Thyroid gland (tissue), 4 donors: Measurements from ENCODE around the gene SCN4B. TPM values are rescaled to one million over a fixed set of nuclear protein-coding genes. Genes with fewer than 3 reads are reported as not detected.

ENCODE experiments used
- DNase-seq, 2 donors: peaks; one replicate each; pipeline ENCODE4 v3.0.0-alpha.2; 2019
- H3K27ac ChIP-seq, 3 donors: fragments of 200-600 bp; sonication (generic); 1 replicate in 2 of 3; 2 replicates in 1 of 3; pipeline ENCODE4 v1.5.1; 2016 to 2019; ENCODE audit warnings: mild to moderate bottlenecking in 1 of 3, moderate library complexity in 1 of 3
- H3K27me3 ChIP-seq: fragments of 200-600 bp; sonication (generic); one replicate; pipeline ENCODE4 v1.5.1; 2019
- H3K36me3 ChIP-seq, 2 donors: fragments of 200-600 bp; sonication (generic); one replicate each; pipeline ENCODE4 v1.5.1; 2016 to 2019
- H3K4me1 ChIP-seq, 2 donors: fragments of 200-600 bp; sonication (generic); one replicate each; pipeline ENCODE4 v1.5.1; 2017 to 2019
- H3K4me3 ChIP-seq, 3 donors: fragments of 200-600 bp; sonication (generic); replicated peaks in 1 of 3; 1 replicate in 2 of 3; 2 replicates in 1 of 3; pipeline ENCODE4 v1.5.1; 2016; ENCODE audit warnings: mild to moderate bottlenecking in 1 of 3
- H3K9me3 ChIP-seq: fragments of 200-600 bp; sonication (generic); one replicate; pipeline ENCODE4 v1.5.1; 2017
- POLR2A ChIP-seq, 2 donors: fragments of 450-650 bp; IDR thresholded peaks; one replicate each; pipeline ENCODE4 v1.6.1; 2017; ENCODE audit warnings: antibody characterized with exemption in 2 of 2, mild to moderate bottlenecking in 2 of 2, moderate library complexity in 1 of 2
- WGBS, 2 donors: methylation state at CpG; one replicate each; pipeline ENCODE4 v1.1.5; 2017; 5-methylcytosine and 5-hydroxymethylcytosine counted together
- intact Hi-C: fragments of 100-400 bp; cut with DNase I; formaldehyde crosslinking; loops from one replicate; pipeline ENCODE4 v1.15.1; 2023
- total RNA-seq, 4 donors: library from RNA; depleted of rRNA; stranded (reverse); fragments of >200 nt; gene quantifications; one replicate each; pipeline ENCODE4 v1.2.3, GENCODE V29; 2016
- TF ChIP-seq, protein P1 (sequence below), 6 experiments: fragments of 200-600 bp in 3 of 6; fragments of 450-650 bp in 3 of 6; sonication (generic) in 3 of 6; IDR thresholded peaks; one replicate each; pipeline ENCODE4 v1.5.1; 2016 to 2019; ENCODE audit warnings: antibody characterized with exemption in 6 of 6, mild to moderate bottlenecking in 2 of 6, inconsistent platforms in 1 of 6, moderate library complexity in 1 of 6

The SCN4B gene
- total RNA-seq, 4 donors from 2014 or later, result 5.5 to 15.7 (median 10.5) TPM

DNA sequence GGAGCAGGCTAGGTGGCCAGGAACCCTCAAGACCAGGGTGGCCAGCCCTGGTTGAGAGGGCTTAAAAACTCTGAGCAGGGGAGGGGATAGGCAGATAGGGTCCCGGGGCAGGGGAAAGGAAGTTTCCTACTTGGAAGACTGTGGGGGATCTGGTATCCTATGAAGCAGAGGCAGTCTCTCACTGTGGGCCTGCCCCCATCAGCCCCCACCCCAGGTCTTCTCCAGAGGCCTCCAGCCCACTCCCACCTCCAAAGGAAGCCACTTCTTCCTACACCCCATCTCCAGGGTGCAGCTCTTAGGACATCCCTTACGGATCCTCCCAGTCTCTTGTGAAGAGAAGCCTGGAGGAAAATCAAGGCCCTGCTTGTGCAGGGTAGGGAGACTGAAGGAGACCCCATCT lies 16.3 kb downstream of the SCN4B start:
- TF ChIP-seq, protein P1, sequence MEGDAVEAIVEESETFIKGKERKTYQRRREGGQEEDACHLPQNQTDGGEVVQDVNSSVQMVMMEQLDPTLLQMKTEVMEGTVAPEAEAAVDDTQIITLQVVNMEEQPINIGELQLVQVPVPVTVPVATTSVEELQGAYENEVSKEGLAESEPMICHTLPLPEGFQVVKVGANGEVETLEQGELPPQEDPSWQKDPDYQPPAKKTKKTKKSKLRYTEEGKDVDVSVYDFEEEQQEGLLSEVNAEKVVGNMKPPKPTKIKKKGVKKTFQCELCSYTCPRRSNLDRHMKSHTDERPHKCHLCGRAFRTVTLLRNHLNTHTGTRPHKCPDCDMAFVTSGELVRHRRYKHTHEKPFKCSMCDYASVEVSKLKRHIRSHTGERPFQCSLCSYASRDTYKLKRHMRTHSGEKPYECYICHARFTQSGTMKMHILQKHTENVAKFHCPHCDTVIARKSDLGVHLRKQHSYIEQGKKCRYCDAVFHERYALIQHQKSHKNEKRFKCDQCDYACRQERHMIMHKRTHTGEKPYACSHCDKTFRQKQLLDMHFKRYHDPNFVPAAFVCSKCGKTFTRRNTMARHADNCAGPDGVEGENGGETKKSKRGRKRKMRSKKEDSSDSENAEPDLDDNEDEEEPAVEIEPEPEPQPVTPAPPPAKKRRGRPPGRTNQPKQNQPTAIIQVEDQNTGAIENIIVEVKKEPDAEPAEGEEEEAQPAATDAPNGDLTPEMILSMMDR (IDR thresholded peaks at IDR 0.05), result no peak
- no peak for TF ChIP-seq POLR2A (IDR thresholded peaks at IDR 0.05)
- intact Hi-C loops, result no loop called here

GRCh38 chr11:118135796-118136165 lies 16.8 kb downstream of the SCN4B start:
- Histone ChIP-seq H3K4me1 (no peaks in the 10 kb centered on the region), H3K4me3 (no peak overlapping the region), H3K27me3 (no peaks in the 10 kb centered on the region), H3K36me3 (no peaks in the 10 kb centered on the region), H3K9me3 (no peaks in the 10 kb centered on the region), H3K27ac (no peak overlapping the region)
- intact Hi-C loops, result no loop called here
- WGBS, 2 donors, result 80 to 89% methylated on average over 1 to 5 of the region's 5 CpGs
- TF ChIP-seq POLR2A (IDR thresholded peaks at IDR 0.05), result no peak
- TF ChIP-seq, protein P1 (IDR thresholded peaks at IDR 0.05), result no peak
- no peak for DNase-seq

More for the DNA sequence above, 16.3 kb downstream of the SCN4B start:
- WGBS, 2 donors, result 76 to 93% methylated on average over 2 of the region's 2 CpGs
- Histone ChIP-seq H3K27ac (no peak overlapping the region), H3K4me3 (no peak overlapping the region), H3K27me3 (no peaks in the 10 kb centered on the region), H3K36me3 (no peaks in the 10 kb centered on the region), H3K9me3 (no peaks in the 10 kb centered on the region), H3K4me1 (no peaks in the 10 kb centered on the region)
- no peak for DNase-seq

GRCh38 chr11:118135051-118135795 lies 17.4 kb downstream of the SCN4B start:
- WGBS, 2 donors, result 69 to 77% methylated on average over 6 of the region's 7 CpGs
- H3K9me3 ChIP-seq, result no peaks in the 10 kb centered on the region
- intact Hi-C loops, result no loop called here
- no peak overlapping the region for H3K4me3 ChIP-seq
- H3K4me1 ChIP-seq, result no peaks in the 10 kb centered on the region
- no peaks in the 10 kb centered on the region for H3K27me3 ChIP-seq
- DNase-seq, result no peak
- no peak overlapping the region for H3K27ac ChIP-seq
- TF ChIP-seq POLR2A (IDR thresholded peaks at IDR 0.05), result no peak
- TF ChIP-seq, protein P1 (IDR thresholded peaks at IDR 0.05), result no peak
- H3K36me3 ChIP-seq, result no peaks in the 10 kb centered on the region

DNA sequence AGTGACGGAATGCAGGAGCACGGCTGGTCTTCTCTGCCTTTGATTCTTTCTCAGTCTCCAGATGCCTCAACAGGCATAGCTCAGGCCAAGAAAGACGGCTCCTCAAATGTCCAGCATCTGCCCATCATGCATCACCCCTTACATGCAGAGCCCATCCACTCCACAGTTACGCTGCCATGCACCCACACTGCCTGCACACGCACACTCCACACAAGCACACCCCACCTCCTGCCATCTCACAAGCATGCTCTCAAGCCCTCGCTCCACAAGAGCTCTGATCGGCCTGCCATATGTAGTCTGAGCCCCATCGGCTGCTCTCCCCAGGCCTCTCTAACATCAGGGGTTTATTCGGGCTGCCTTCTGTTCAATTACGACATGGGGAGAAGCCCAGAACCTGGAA lies 18.8 kb downstream of the SCN4B start:
- WGBS, 2 donors, result 87 to 90% methylated on average over 10 of the region's 10 CpGs
- DNase-seq, result no peak
- intact Hi-C loops, result no loop called here

More for the DNA sequence above, 18.8 kb downstream of the SCN4B start:
- Histone ChIP-seq H3K36me3 (no peaks in the 10 kb centered on the region), H3K27me3 (no peaks in the 10 kb centered on the region), H3K9me3 (no peaks in the 10 kb centered on the region), H3K4me3 (no peak overlapping the region), H3K27ac (no peak overlapping the region), H3K4me1 (no peaks in the 10 kb centered on the region)
- TF ChIP-seq, protein P1 (IDR thresholded peaks at IDR 0.05), result no peak
- no peak for TF ChIP-seq POLR2A (IDR thresholded peaks at IDR 0.05)
